DND-41 (cell line): Measurements from ENCODE around the gene DEXI.

Source experiments
- EZH2 ChIP-seq: IDR thresholded peaks from 3 replicates; pipeline ENCODE4 v1.6.1; 2012; ENCODE audit warnings: borderline replicate concordance, low read depth, mild to moderate bottlenecking, moderate library complexity, low read length, inconsistent platforms; ENCODE audit not compliant: severe bottlenecking
- TF ChIP-seq, protein P1 (sequence below): IDR thresholded peaks from 2 replicates; pipeline ENCODE4 v1.5.1; 2012; ENCODE audit warnings: borderline replicate concordance, low read length, moderate library complexity, mild to moderate bottlenecking; ENCODE audit not compliant: poor library complexity, severe bottlenecking; ENCODE audit errors: extremely low read depth

DNA sequence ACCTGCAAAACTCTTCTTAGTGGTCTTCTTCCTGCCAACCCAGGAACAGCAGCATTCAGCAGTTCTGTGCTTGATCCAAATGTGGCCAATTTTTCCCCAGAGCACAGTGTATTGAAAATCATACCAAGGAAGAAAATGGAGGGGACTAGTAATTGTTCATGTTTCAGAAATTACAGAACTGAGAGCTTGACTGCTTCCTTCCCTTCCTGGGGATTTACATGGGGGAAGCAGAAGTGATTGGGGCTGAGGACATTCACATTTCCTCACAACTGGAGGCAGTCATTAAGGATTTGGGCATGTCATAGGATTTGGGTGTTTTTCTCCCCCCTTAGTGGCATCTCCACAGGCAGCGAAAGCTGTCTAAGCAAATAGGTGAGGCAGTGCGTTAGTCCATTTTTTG lies 45.5 kb downstream of the DEXI start:
- TF ChIP-seq, protein P1, sequence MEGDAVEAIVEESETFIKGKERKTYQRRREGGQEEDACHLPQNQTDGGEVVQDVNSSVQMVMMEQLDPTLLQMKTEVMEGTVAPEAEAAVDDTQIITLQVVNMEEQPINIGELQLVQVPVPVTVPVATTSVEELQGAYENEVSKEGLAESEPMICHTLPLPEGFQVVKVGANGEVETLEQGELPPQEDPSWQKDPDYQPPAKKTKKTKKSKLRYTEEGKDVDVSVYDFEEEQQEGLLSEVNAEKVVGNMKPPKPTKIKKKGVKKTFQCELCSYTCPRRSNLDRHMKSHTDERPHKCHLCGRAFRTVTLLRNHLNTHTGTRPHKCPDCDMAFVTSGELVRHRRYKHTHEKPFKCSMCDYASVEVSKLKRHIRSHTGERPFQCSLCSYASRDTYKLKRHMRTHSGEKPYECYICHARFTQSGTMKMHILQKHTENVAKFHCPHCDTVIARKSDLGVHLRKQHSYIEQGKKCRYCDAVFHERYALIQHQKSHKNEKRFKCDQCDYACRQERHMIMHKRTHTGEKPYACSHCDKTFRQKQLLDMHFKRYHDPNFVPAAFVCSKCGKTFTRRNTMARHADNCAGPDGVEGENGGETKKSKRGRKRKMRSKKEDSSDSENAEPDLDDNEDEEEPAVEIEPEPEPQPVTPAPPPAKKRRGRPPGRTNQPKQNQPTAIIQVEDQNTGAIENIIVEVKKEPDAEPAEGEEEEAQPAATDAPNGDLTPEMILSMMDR = no peak
- no peak for TF ChIP-seq EZH2
